NB4 (cell line): ENCODE data around the gene ATRNL1.

Source experiments
- MYC ChIP-seq: IDR thresholded peaks from 2 replicates; pipeline ENCODE4 v1.6.1; 2011; ENCODE audit warnings: low read depth, low read length
- POLR2A ChIP-seq: IDR thresholded peaks from 2 replicates; pipeline ENCODE4 v1.6.1; 2011; ENCODE audit warnings: mild to moderate bottlenecking; ENCODE audit not compliant: insufficient read length; ENCODE audit errors: extremely low read depth
- TF ChIP-seq, protein P1 (sequence below): IDR thresholded peaks from one replicate; pipeline ENCODE4 v1.5.1; 2012; ENCODE audit warnings: low read depth, low read length

DNA sequence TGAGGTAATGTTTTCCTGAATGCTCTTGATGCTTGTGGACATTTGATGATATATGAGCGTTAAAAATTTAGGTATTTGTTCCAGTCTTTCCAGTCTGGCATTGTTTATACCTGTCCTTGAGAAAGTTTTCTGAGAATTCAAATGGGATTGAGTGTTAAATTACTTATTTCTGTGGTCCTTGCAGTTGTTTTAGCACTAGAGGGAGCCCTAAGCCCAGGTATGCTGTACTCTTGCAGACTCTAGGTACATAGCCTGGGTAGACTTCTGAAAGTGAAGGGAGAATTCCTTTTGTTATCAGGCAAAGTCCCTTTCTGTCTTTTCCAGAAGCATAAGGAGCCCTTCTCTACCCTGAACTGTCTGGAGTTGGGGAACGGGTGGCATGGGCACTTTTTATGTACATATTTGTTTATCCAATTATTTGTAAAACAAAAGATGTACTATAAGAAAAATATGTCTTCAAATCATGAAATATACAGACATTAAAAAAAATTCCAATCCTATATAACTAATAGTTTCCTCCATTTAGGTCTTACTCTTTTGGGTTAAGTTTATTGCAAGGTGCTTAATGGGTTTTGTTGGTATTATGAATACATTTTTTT lies 262.1 kb downstream of the ATRNL1 start:
- TF ChIP-seq, protein P1, sequence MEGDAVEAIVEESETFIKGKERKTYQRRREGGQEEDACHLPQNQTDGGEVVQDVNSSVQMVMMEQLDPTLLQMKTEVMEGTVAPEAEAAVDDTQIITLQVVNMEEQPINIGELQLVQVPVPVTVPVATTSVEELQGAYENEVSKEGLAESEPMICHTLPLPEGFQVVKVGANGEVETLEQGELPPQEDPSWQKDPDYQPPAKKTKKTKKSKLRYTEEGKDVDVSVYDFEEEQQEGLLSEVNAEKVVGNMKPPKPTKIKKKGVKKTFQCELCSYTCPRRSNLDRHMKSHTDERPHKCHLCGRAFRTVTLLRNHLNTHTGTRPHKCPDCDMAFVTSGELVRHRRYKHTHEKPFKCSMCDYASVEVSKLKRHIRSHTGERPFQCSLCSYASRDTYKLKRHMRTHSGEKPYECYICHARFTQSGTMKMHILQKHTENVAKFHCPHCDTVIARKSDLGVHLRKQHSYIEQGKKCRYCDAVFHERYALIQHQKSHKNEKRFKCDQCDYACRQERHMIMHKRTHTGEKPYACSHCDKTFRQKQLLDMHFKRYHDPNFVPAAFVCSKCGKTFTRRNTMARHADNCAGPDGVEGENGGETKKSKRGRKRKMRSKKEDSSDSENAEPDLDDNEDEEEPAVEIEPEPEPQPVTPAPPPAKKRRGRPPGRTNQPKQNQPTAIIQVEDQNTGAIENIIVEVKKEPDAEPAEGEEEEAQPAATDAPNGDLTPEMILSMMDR, result peak; percentile 68
- TF ChIP-seq MYC (no peak), POLR2A (no peak)
